ENCODE data around the gene ALDH1L1.

Gene ALDH1L1

DNA sequence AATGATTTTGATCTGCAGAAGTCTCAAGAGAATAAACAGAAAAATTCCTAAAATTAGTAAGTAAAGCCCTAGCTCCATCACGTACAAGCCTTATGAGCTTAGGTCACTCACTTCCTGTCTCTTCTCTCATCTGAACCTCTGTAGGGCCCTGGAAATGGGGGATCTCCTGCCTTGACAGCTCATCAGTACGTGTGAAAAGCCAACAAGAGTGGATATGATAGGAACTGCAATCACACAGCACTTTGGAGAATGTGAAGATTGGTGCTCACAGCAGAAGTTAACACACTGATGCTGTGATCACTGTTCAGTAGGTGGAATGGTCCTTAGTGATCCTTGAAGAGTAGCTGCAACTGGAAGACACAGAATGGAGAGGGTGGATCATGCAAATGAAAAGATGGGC, 27.8 kb upstream of the ALDH1L1 start:
- Histone ChIP-seq H3K4me3 (ENCODE audit: low read depth, low read length) (no peak overlapping the region), H3K27ac (ENCODE audit: low read depth, low read length) (no peak overlapping the region), H3K9ac (ENCODE audit: low read length) (no peak overlapping the region), H3K36me3 (ENCODE audit: control insufficient read depth, insufficient read depth, low read length) (no peaks in the 10 kb centered on the region), H3K4me1 (ENCODE audit: control insufficient read depth, insufficient read depth, low read length) (peaks cover 13% of the 10 kb centered on the region; the same call in 1 of the 2 replicates), H3K27me3 (ENCODE audit: control insufficient read depth, insufficient read depth, low read length) (peaks cover 12% of the 10 kb centered on the region), H3K9me3 (ENCODE audit: control insufficient read depth, insufficient read depth, low read depth, low read length) (0 out of 2 replicates have a peak, but pooled peaks cover 10% of the 10 kb centered on the region)

DNA sequence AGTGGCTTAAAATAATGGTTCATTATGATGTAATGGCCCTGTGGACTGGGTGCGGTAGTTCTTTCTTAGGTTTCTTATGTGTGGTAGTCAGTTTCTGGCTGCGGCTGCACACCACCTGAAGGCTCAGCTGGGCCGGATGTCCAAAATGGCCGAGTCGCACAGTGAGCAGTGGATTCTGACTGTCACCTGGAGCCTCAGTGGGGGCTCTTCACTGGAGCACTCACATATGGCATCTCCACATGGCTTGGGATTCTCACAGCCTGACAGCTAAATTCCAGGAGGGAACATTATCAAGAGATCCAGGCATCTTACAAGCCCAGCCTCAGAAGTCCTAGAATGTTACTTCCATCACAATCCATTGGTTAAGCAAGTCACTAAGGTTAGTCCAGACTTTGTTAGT, 26.8 kb upstream of the ALDH1L1 start:
- Histone ChIP-seq H3K4me1 (ENCODE audit: control insufficient read depth, insufficient read depth, low read length) (peaks cover 7% of the 10 kb centered on the region; the same call in 1 of the 2 replicates), H3K9me3 (ENCODE audit: control insufficient read depth, insufficient read depth, low read depth, low read length) (0 out of 2 replicates have a peak, but pooled peaks cover 10% of the 10 kb centered on the region), H3K27me3 (ENCODE audit: control insufficient read depth, insufficient read depth, low read length) (peaks cover 8% of the 10 kb centered on the region), H3K9ac (ENCODE audit: low read length) (no peak overlapping the region), H3K4me3 (ENCODE audit: low read depth, low read length) (no peak overlapping the region), H3K36me3 (ENCODE audit: control insufficient read depth, insufficient read depth, low read length) (no peaks in the 10 kb centered on the region), H3K27ac (ENCODE audit: low read depth, low read length) (no peak overlapping the region)

GRCh38 chr3:126205717-126206655, 25.6 kb upstream of the ALDH1L1 start:
- Histone ChIP-seq H3K9me3 (ENCODE audit: control insufficient read depth, insufficient read depth, low read depth, low read length) (0 out of 2 replicates have a peak, but pooled peaks cover 10% of the 10 kb centered on the region), H3K4me3 (ENCODE audit: low read depth, low read length) (no peak overlapping the region), H3K9ac (ENCODE audit: low read length) (no peak overlapping the region), H3K36me3 (ENCODE audit: control insufficient read depth, insufficient read depth, low read length) (no peaks in the 10 kb centered on the region), H3K27me3 (ENCODE audit: control insufficient read depth, insufficient read depth, low read length) (peaks cover under 1% of the 10 kb centered on the region; the same call in 1 of the 2 replicates), H3K27ac (ENCODE audit: low read depth, low read length) (no peak overlapping the region), H3K4me1 (ENCODE audit: control insufficient read depth, insufficient read depth, low read length) (no peaks in the 10 kb centered on the region; the same call in 1 of the 2 replicates)

- Histone ChIP-seq H3K4me3 (ENCODE audit: low read depth, low read length) (no peak overlapping the region), H3K9ac (ENCODE audit: low read length) (no peak overlapping the region), H3K4me1 (ENCODE audit: control insufficient read depth, insufficient read depth, low read length) (no peaks in the 10 kb centered on the region), H3K9me3 (ENCODE audit: control insufficient read depth, insufficient read depth, low read depth, low read length) (peaks cover 7% of the 10 kb centered on the region), H3K36me3 (ENCODE audit: control insufficient read depth, insufficient read depth, low read length) (no peaks in the 10 kb centered on the region), H3K27ac (ENCODE audit: low read depth, low read length) (no peak overlapping the region), H3K27me3 (ENCODE audit: control insufficient read depth, insufficient read depth, low read length) (no peaks in the 10 kb centered on the region)
Measured at GRCh38 chr3:126202680-126203079, 22.3 kb upstream of the ALDH1L1 start.

- Histone ChIP-seq H3K9ac (ENCODE audit: low read length) (no peak overlapping the region), H3K4me1 (ENCODE audit: control insufficient read depth, insufficient read depth, low read length) (no peaks in the 10 kb centered on the region), H3K9me3 (ENCODE audit: control insufficient read depth, insufficient read depth, low read depth, low read length) (peaks cover 10% of the 10 kb centered on the region), H3K27me3 (ENCODE audit: control insufficient read depth, insufficient read depth, low read length) (no peaks in the 10 kb centered on the region), H3K27ac (ENCODE audit: low read depth, low read length) (no peak overlapping the region), H3K4me3 (ENCODE audit: low read depth, low read length) (no peak overlapping the region), H3K36me3 (ENCODE audit: control insufficient read depth, insufficient read depth, low read length) (no peaks in the 10 kb centered on the region)
Measured at GRCh38 chr3:126202276-126202675, 21.9 kb upstream of the ALDH1L1 start.

- H3K4me1 ChIP-seq (ENCODE audit: control insufficient read depth, insufficient read depth, low read length): no peaks in the 10 kb centered on the region
- H3K27me3 ChIP-seq (ENCODE audit: control insufficient read depth, insufficient read depth, low read length): no peaks in the 10 kb centered on the region
- H3K4me3 ChIP-seq (ENCODE audit: low read depth, low read length): no peak overlapping the region
- H3K9ac ChIP-seq (ENCODE audit: low read length): no peak overlapping the region
- no peak overlapping the region for H3K27ac ChIP-seq (ENCODE audit: low read depth, low read length)
- H3K36me3 ChIP-seq (ENCODE audit: control insufficient read depth, insufficient read depth, low read length): no peaks in the 10 kb centered on the region
- H3K9me3 ChIP-seq (ENCODE audit: control insufficient read depth, insufficient read depth, low read depth, low read length): peaks cover 17% of the 10 kb centered on the region
Measured at GRCh38 chr3:126201168-126201567, 20.8 kb upstream of the ALDH1L1 start.

- Histone ChIP-seq H3K27ac (ENCODE audit: low read depth, low read length) (no peak overlapping the region), H3K9ac (ENCODE audit: low read length) (no peak overlapping the region), H3K4me3 (ENCODE audit: low read depth, low read length) (no peak overlapping the region)
Measured at GRCh38 chr3:126200534-126200933, 20.1 kb upstream of the ALDH1L1 start.

GRCh38 chr3:126199256-126199655, 18.9 kb upstream of the ALDH1L1 start:
- Histone ChIP-seq H3K4me1 (ENCODE audit: control insufficient read depth, insufficient read depth, low read length) (no peaks in the 10 kb centered on the region), H3K9ac (ENCODE audit: low read length) (no peak overlapping the region), H3K4me3 (ENCODE audit: low read depth, low read length) (no peak overlapping the region), H3K27me3 (ENCODE audit: control insufficient read depth, insufficient read depth, low read length) (no peaks in the 10 kb centered on the region), H3K36me3 (ENCODE audit: control insufficient read depth, insufficient read depth, low read length) (no peaks in the 10 kb centered on the region), H3K9me3 (ENCODE audit: control insufficient read depth, insufficient read depth, low read depth, low read length) (peaks cover 23% of the 10 kb centered on the region), H3K27ac (ENCODE audit: low read depth, low read length) (no peak overlapping the region)

More at GRCh38 chr3:126200534-126200933, 20.1 kb upstream of the ALDH1L1 start:
- H3K9me3 ChIP-seq (ENCODE audit: control insufficient read depth, insufficient read depth, low read depth, low read length): peaks cover 17% of the 10 kb centered on the region
- H3K27me3 ChIP-seq (ENCODE audit: control insufficient read depth, insufficient read depth, low read length): no peaks in the 10 kb centered on the region
- H3K36me3 ChIP-seq (ENCODE audit: control insufficient read depth, insufficient read depth, low read length): no peaks in the 10 kb centered on the region
- H3K4me1 ChIP-seq (ENCODE audit: control insufficient read depth, insufficient read depth, low read length): no peaks in the 10 kb centered on the region

GRCh38 chr3:126197854-126198584, 17.6 kb upstream of the ALDH1L1 start:
- H3K9ac ChIP-seq (ENCODE audit: low read length): no peak overlapping the region
- no peaks in the 10 kb centered on the region for H3K36me3 ChIP-seq (ENCODE audit: control insufficient read depth, insufficient read depth, low read length)
- no peak overlapping the region for H3K4me3 ChIP-seq (ENCODE audit: low read depth, low read length)
- no peak overlapping the region for H3K27ac ChIP-seq (ENCODE audit: low read depth, low read length)
- H3K9me3 ChIP-seq (ENCODE audit: control insufficient read depth, insufficient read depth, low read depth, low read length): peaks cover 34% of the 10 kb centered on the region
- no peaks in the 10 kb centered on the region for H3K27me3 ChIP-seq (ENCODE audit: control insufficient read depth, insufficient read depth, low read length)
- H3K4me1 ChIP-seq (ENCODE audit: control insufficient read depth, insufficient read depth, low read length): no peaks in the 10 kb centered on the region

DNA sequence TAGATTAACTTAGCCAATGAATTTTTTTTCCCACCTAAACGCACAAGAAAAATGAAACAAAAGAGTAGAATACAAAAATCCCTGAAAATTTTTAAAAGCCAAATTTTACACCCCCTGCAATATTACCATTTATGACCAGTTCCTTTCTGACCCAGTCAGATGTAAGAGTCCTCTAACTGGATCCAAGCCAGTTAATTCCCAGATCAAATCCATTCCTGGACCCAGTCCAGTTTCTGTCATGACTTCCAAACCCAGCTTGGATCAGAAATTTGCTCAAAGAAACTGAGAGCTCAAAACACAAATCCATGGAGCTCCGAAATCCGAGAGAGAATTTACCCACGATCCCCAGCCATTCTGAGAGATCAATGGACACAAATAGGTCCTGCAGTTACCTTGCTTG, 17.0 kb upstream of the ALDH1L1 start:
- Histone ChIP-seq H3K27ac (ENCODE audit: low read depth, low read length) (no peak overlapping the region), H3K4me3 (ENCODE audit: low read depth, low read length) (no peak overlapping the region), H3K9me3 (ENCODE audit: control insufficient read depth, insufficient read depth, low read depth, low read length) (peaks cover 40% of the 10 kb centered on the region), H3K4me1 (ENCODE audit: control insufficient read depth, insufficient read depth, low read length) (no peaks in the 10 kb centered on the region), H3K9ac (ENCODE audit: low read length) (no peak overlapping the region), H3K27me3 (ENCODE audit: control insufficient read depth, insufficient read depth, low read length) (no peaks in the 10 kb centered on the region), H3K36me3 (ENCODE audit: control insufficient read depth, insufficient read depth, low read length) (no peaks in the 10 kb centered on the region)

Measured in HUES6 (cell line).